Measurements from ENCODE around the gene GNAS.

The GNAS gene

GRCh38 chr20:58927490-58928061 lies 75.1 kb downstream of the GNAS start:
- TF ChIP-seq CTCF (IDR thresholded peaks at IDR 0.05; ENCODE audit: low read length, missing control alignments) = no peak
- no peak for DNase-seq (ENCODE audit: low read depth)
- no peak overlapping the region for H3K4me3 ChIP-seq (replicated peaks; ENCODE audit: low read depth, low read length)

GRCh38 chr20:58930496-58930895 lies 78.0 kb downstream of the GNAS start:
- no peak for TF ChIP-seq CTCF (IDR thresholded peaks at IDR 0.05; ENCODE audit: low read length, missing control alignments)
- no peak for DNase-seq (ENCODE audit: low read depth)
- H3K4me3 ChIP-seq (replicated peaks; ENCODE audit: low read depth, low read length) = no peak overlapping the region

- no peak for DNase-seq (ENCODE audit: low read depth)
- no peak for TF ChIP-seq CTCF (IDR thresholded peaks at IDR 0.05; ENCODE audit: low read length, missing control alignments)
- no peak overlapping the region for H3K4me3 ChIP-seq (replicated peaks; ENCODE audit: low read depth, low read length)
Observed at GRCh38 chr20:58932170-58932569, 79.7 kb downstream of the GNAS start.

GRCh38 chr20:58938078-58938477 lies 85.6 kb downstream of the GNAS start:
- no peak for TF ChIP-seq CTCF (IDR thresholded peaks at IDR 0.05; ENCODE audit: low read length, missing control alignments)
- H3K4me3 ChIP-seq (replicated peaks; ENCODE audit: low read depth, low read length) = no peak overlapping the region

GRCh38 chr20:58938541-58938940 lies 86.0 kb downstream of the GNAS start:
- TF ChIP-seq CTCF (IDR thresholded peaks at IDR 0.05; ENCODE audit: low read length, missing control alignments) = no peak
- DNase-seq (ENCODE audit: low read depth) = no peak

More at GRCh38 chr20:58938078-58938477, 85.6 kb downstream of the GNAS start:
- no peak for DNase-seq (ENCODE audit: low read depth)

GRCh38 chr20:58941471-58941870 lies 89.0 kb downstream of the GNAS start:
- H3K4me3 ChIP-seq (replicated peaks; ENCODE audit: low read depth, low read length) = no peak overlapping the region
- no peak for DNase-seq (ENCODE audit: low read depth)
- no peak for TF ChIP-seq CTCF (IDR thresholded peaks at IDR 0.05; ENCODE audit: low read length, missing control alignments)

More at GRCh38 chr20:58938541-58938940, 86.0 kb downstream of the GNAS start:
- H3K4me3 ChIP-seq (replicated peaks; ENCODE audit: low read depth, low read length) = no peak overlapping the region

- no peak for TF ChIP-seq CTCF (IDR thresholded peaks at IDR 0.05; ENCODE audit: low read length, missing control alignments)
- H3K4me3 ChIP-seq (replicated peaks; ENCODE audit: low read depth, low read length) = no peak overlapping the region
- no peak for DNase-seq (ENCODE audit: low read depth)
Observed at GRCh38 chr20:58942549-58942948, 90.0 kb downstream of the GNAS start.

Measured in fibroblast of pulmonary artery (primary cell).